Heart left ventricle (tissue), 13 donors: ENCODE results near the gene VGLL4.

Source experiments
- POLR2A ChIP-seq, 2 donors: fragments of 450-650 bp; IDR thresholded peaks; one replicate each; pipeline ENCODE4 v1.6.1; 2017; ENCODE audit warnings: antibody characterized with exemption in 2 of 2, mild to moderate bottlenecking in 2 of 2, moderate library complexity in 2 of 2
- TF ChIP-seq, protein P1 (sequence below), 12 donors: fragments of 200-600 bp; sonication (generic) in 4 of 12; IDR thresholded peaks; one replicate each; pipeline versions ENCODE4 v1.5.0 to v1.8.0; 2018 to 2022; ENCODE audit warnings: antibody characterized with exemption in 12 of 12, mild to moderate bottlenecking in 5 of 12
- donor health status: ischemic (EF 13 %, LVEDD 7.1; RV severe dilation, severe dysfunction).
- donor health status: DM: no; HTN: yes; CAD: no.
- donor health status: DM: no; HTN: no; CAD: no.
- donor health status: ischemic (EF 25% LVEDD 6.9; RV normal size, moderate dysfunction).
- donor health status: ischemic (EF 25% LVEDD 5.7; RV mildly dilated, moderate dysfunction).
- donor health status: ischemic (EF 35%, LVEDD 5.7; RV mildly dilated, moderate dysfunction).
- donor health status: nonischemic (EF 11% LVEDD 7.7; RV severe dilation, severe dysfunction).
- donor health status: DM: yes; HTN: yes; CAD: no.
- donor health status: PGD.
- donor health status: ischemic (EF 29% LVEDD 5.4; RV normal size, mild dysfunction).
- donor health status: nonischemic (EF 23%, LVEDD 6.1; RV moderate dilation, normal function).

- TF ChIP-seq, protein P1, sequence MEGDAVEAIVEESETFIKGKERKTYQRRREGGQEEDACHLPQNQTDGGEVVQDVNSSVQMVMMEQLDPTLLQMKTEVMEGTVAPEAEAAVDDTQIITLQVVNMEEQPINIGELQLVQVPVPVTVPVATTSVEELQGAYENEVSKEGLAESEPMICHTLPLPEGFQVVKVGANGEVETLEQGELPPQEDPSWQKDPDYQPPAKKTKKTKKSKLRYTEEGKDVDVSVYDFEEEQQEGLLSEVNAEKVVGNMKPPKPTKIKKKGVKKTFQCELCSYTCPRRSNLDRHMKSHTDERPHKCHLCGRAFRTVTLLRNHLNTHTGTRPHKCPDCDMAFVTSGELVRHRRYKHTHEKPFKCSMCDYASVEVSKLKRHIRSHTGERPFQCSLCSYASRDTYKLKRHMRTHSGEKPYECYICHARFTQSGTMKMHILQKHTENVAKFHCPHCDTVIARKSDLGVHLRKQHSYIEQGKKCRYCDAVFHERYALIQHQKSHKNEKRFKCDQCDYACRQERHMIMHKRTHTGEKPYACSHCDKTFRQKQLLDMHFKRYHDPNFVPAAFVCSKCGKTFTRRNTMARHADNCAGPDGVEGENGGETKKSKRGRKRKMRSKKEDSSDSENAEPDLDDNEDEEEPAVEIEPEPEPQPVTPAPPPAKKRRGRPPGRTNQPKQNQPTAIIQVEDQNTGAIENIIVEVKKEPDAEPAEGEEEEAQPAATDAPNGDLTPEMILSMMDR (IDR thresholded peaks at IDR 0.05), result no peak
- no peak for TF ChIP-seq POLR2A (IDR thresholded peaks at IDR 0.05)
Measured at GRCh38 chr3:11691767-11692531, 48.2 kb upstream of the VGLL4 start.
